K562 (cell line): ENCODE data around the gene EMILIN1. TPM values are rescaled to one million over a fixed set of nuclear protein-coding genes. Genes with fewer than 3 reads are reported as not detected.

Source experiments
- BCOR ChIP-seq: fragments of 450-650 bp; IDR thresholded peaks from 2 replicates; pipeline ENCODE4 v1.6.1; 2016
- KDM2B ChIP-seq: fragments of 250-450 bp; sonication (Bioruptor Pico); IDR thresholded peaks from 2 replicates; pipeline ENCODE4 v1.8.0; 2021; ENCODE audit warnings: mild to moderate bottlenecking, moderate library complexity
- PHF20 ChIP-seq: fragments of 450-650 bp; IDR thresholded peaks from 2 replicates; pipeline ENCODE4 v1.6.1; 2018; ENCODE audit not compliant: partially characterized antibody
- SAP30 ChIP-seq: fragments of 200-600 bp; sonication (generic); IDR thresholded peaks from 2 replicates; pipeline ENCODE4 v1.6.1; 2012; ENCODE audit warnings: borderline replicate concordance, low read depth, mild to moderate bottlenecking, moderate library complexity, low read length, control low read depth, inconsistent platforms; ENCODE audit not compliant: insufficient read depth, poor library complexity, severe bottlenecking
- SETDB1 ChIP-seq: IDR thresholded peaks from one replicate; pipeline ENCODE4 v1.6.1; 2012; ENCODE audit warnings: low read length, control low read depth, inconsistent platforms
- TEAD4 ChIP-seq, 2 experiments: sonication (generic) in 1 of 2; formaldehyde crosslinking in 1 of 2; IDR thresholded peaks; 2 replicates each; pipeline versions ENCODE4 v1.6.1 to v1.8.0; 2012 to 2022; ENCODE audit warnings: borderline replicate concordance in 1 of 2, inconsistent platforms in 1 of 2, low read length in 1 of 2, mild to moderate bottlenecking in 1 of 2, missing genetic modification reagents in 1 of 2
- polyA plus RNA-seq, 8 experiments: library from polyadenylated mRNA; depleted of rRNA in 4 of 8; stranded (reverse) in 5 of 8; unstranded in 3 of 8; fragments of >200 nt; fragmentation: Nextera tagmentation in 2 of 8; fragmentation: Illumina TruSeq in 1 of 8; extraction: Ambion mirVana in 2 of 8; extraction: Trizol in 1 of 8; gene quantifications; 2 replicates each; pipeline versions ENCODE4 v1.2.1 to v1.2.3, GENCODE V29; 2011 to 2014; ENCODE audit warnings: inconsistent platforms in 1 of 8, missing spikeins in 1 of 8
- total RNA-seq, 7 experiments: library from RNA; depleted of rRNA in 6 of 7; stranded (reverse); fragments of >200 nt in 6 of 7; fragmentation: Illumina TruSeq in 2 of 7; extraction: Trizol in 2 of 7; gene quantifications; 2 replicates each; pipeline versions ENCODE4 v1.2.1 to v1.2.3, GENCODE V29; 2011 to 2021; ENCODE audit warnings: low replicate concordance in 1 of 7
- TF ChIP-seq, protein P1 (sequence below): IDR thresholded peaks from 3 replicates; pipeline ENCODE4 v1.6.1; 2011; ENCODE audit warnings: borderline replicate concordance, mild to moderate bottlenecking, moderate library complexity; ENCODE audit not compliant: insufficient read length; ENCODE audit errors: extremely low read depth
- TF ChIP-seq, protein P2 (sequence below), 2 experiments: IDR thresholded peaks; 2 replicates each; pipeline ENCODE4 v1.6.1; 2012; ENCODE audit warnings: improper control_type of control experiment in 2 of 2, low read depth in 2 of 2, low read length in 2 of 2, borderline replicate concordance in 1 of 2
- TF ChIP-seq, protein P3 (sequence below): sonication (generic); formaldehyde crosslinking; IDR thresholded peaks from 2 replicates; pipeline ENCODE4 v1.8.1; 2022; ENCODE audit warnings: missing genetic modification reagents
- TF ChIP-seq, protein P4 (sequence below), 2 experiments: fragments of 450-650 bp in 1 of 2; sonication (generic) in 1 of 2; formaldehyde crosslinking in 1 of 2; IDR thresholded peaks in 1 of 2; conservative IDR thresholded peaks in 1 of 2; 2 replicates each; pipeline versions ENCODE4 v1.6.1 to v1.8.1; 2016 to 2023; ENCODE audit warnings: mild to moderate bottlenecking in 2 of 2, moderate library complexity in 2 of 2, inconsistent platforms in 1 of 2, missing genetic modification reagents in 1 of 2
- TF ChIP-seq, protein P5 (sequence below): fragments of 450-650 bp; IDR thresholded peaks from 2 replicates; pipeline ENCODE4 v1.6.1; 2017; ENCODE audit warnings: antibody characterized with exemption

Gene EMILIN1
- total and polyA plus RNA-seq, 9 of the 15 experiments (the other 6 are each of a cell fraction or from before 2014, with no cell fraction given): 0.04 to 2.7 (median 0.54) TPM; not detected in 2

DNA sequence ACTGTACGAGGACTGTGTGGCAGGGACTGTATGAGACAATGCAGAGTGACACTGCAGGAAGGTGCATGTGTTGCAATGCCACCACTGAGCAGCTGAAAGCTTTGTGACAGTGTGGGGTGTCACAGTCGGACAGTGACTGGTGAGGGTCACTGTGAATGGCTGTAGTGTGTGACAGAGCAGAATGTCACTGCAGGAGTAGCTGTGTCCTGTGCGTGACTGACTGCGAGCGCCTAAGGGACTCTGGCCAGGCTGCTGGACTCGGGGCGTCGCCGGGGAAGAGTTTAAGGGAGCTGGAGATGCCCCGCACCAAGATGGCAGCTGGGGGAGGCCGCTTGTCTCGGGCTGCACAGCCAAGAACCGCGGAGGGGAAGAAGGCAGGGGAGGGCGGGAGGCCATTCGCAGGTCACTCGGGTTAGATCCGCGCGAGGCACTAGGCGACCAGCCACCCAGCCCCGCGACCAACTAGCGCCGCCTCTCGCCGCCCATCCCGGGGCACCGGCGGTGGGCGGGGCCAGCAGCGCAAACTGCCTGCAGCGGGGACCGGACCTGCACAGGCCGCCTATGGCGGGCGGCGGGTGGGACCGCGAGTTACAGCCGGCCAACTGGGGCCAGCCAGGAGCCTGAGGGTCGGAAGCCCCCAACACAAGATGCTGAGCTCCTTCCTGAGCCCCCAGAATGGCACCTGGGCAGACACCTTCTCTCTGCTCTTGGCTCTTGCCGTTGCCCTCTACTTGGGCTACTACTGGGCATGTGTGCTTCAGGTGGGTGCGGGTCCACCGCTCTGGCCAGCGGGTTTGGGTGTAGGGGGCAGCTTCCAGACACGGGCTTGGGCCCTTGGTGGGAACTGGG, 45.1 kb downstream of the EMILIN1 start, which contains the start of gene ABHD1 (continued):
- TF ChIP-seq, protein P1, sequence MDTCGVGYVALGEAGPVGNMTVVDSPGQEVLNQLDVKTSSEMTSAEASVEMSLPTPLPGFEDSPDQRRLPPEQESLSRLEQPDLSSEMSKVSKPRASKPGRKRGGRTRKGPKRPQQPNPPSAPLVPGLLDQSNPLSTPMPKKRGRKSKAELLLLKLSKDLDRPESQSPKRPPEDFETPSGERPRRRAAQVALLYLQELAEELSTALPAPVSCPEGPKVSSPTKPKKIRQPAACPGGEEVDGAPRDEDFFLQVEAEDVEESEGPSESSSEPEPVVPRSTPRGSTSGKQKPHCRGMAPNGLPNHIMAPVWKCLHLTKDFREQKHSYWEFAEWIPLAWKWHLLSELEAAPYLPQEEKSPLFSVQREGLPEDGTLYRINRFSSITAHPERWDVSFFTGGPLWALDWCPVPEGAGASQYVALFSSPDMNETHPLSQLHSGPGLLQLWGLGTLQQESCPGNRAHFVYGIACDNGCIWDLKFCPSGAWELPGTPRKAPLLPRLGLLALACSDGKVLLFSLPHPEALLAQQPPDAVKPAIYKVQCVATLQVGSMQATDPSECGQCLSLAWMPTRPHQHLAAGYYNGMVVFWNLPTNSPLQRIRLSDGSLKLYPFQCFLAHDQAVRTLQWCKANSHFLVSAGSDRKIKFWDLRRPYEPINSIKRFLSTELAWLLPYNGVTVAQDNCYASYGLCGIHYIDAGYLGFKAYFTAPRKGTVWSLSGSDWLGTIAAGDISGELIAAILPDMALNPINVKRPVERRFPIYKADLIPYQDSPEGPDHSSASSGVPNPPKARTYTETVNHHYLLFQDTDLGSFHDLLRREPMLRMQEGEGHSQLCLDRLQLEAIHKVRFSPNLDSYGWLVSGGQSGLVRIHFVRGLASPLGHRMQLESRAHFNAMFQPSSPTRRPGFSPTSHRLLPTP: no peak
- TF ChIP-seq, protein P2, sequence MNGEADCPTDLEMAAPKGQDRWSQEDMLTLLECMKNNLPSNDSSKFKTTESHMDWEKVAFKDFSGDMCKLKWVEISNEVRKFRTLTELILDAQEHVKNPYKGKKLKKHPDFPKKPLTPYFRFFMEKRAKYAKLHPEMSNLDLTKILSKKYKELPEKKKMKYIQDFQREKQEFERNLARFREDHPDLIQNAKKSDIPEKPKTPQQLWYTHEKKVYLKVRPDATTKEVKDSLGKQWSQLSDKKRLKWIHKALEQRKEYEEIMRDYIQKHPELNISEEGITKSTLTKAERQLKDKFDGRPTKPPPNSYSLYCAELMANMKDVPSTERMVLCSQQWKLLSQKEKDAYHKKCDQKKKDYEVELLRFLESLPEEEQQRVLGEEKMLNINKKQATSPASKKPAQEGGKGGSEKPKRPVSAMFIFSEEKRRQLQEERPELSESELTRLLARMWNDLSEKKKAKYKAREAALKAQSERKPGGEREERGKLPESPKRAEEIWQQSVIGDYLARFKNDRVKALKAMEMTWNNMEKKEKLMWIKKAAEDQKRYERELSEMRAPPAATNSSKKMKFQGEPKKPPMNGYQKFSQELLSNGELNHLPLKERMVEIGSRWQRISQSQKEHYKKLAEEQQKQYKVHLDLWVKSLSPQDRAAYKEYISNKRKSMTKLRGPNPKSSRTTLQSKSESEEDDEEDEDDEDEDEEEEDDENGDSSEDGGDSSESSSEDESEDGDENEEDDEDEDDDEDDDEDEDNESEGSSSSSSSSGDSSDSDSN (IDR thresholded peaks at IDR 0.05; ENCODE audit: borderline replicate concordance in 1 of 2, low read depth in 2 of 2, low read length in 2 of 2): 0 out of 4 replicates have a peak, but pooled peaks of 1 of the 2 experiments have one; percentile 31
- TF ChIP-seq TEAD4 (IDR thresholded peaks at IDR 0.05; ENCODE audit: low read length) (no peak), TEAD4 (CRISPR knock-in tag; IDR thresholded peaks at IDR 0.05; ENCODE audit: borderline replicate concordance) (no peak), PHF20 (no peak), KDM2B (CRISPR knock-in tag) (no peak), SAP30 (no peak), SETDB1 (no peak), BCOR (no peak)
- TF ChIP-seq, protein P3, sequence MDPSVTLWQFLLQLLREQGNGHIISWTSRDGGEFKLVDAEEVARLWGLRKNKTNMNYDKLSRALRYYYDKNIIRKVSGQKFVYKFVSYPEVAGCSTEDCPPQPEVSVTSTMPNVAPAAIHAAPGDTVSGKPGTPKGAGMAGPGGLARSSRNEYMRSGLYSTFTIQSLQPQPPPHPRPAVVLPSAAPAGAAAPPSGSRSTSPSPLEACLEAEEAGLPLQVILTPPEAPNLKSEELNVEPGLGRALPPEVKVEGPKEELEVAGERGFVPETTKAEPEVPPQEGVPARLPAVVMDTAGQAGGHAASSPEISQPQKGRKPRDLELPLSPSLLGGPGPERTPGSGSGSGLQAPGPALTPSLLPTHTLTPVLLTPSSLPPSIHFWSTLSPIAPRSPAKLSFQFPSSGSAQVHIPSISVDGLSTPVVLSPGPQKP (CRISPR knock-in tag): no peak
- TF ChIP-seq, protein P4, sequence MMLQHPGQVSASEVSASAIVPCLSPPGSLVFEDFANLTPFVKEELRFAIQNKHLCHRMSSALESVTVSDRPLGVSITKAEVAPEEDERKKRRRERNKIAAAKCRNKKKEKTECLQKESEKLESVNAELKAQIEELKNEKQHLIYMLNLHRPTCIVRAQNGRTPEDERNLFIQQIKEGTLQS (IDR thresholded peaks at IDR 0.05): no peak
- TF ChIP-seq, protein P4 (CRISPR knock-in tag; conservative IDR thresholded peaks at IDR 0.05): no peak
- TF ChIP-seq, protein P5, sequence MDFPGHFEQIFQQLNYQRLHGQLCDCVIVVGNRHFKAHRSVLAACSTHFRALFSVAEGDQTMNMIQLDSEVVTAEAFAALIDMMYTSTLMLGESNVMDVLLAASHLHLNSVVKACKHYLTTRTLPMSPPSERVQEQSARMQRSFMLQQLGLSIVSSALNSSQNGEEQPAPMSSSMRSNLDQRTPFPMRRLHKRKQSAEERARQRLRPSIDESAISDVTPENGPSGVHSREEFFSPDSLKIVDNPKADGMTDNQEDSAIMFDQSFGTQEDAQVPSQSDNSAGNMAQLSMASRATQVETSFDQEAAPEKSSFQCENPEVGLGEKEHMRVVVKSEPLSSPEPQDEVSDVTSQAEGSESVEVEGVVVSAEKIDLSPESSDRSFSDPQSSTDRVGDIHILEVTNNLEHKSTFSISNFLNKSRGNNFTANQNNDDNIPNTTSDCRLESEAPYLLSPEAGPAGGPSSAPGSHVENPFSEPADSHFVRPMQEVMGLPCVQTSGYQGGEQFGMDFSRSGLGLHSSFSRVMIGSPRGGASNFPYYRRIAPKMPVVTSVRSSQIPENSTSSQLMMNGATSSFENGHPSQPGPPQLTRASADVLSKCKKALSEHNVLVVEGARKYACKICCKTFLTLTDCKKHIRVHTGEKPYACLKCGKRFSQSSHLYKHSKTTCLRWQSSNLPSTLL: no peak
